PC-3 (cell line): ENCODE data around the gene KDELR3. TPM values are rescaled to one million over a fixed set of nuclear protein-coding genes. Genes with fewer than 3 reads are reported as not detected.

ENCODE experiments used
- ATAC-seq: fragments of 200-7000 bp; cut with Tn5 transposase; 2 replicates; pipeline ENCODE4 v1.9.1; 2020; ENCODE audit warnings: mild to moderate bottlenecking, moderate library complexity
- BruUV-seq: library from RNA; stranded (reverse); fragments of 400-500 nt; replicated peaks from 2 replicates; lab custom pipeline; 2021; lab: Mats Ljungman, UMichigan
- CTCF ChIA-PET: fragments of 300-600 bp; sonication (Branson Sonifier 250); formaldehyde crosslinking; loops from one replicate; lab custom pipeline; 2022; ENCODE audit warnings: antibody characterized with exemption; lab: Charles Lee
- POLR2A ChIA-PET: fragments of 300-600 bp; sonication (Branson Sonifier 250); formaldehyde crosslinking; loops from one replicate; lab custom pipeline; 2022; ENCODE audit warnings: antibody characterized with exemption; ENCODE audit not compliant: unreplicated experiment; lab: Charles Lee
- DNase-seq: peaks from one replicate; pipeline ENCODE4 v3.0.0-alpha.2; 2015
- H2AFZ ChIP-seq: fragments of 300-600 bp; sonication (generic); 2 replicates; pipeline ENCODE4 v1.6.0; 2016; ENCODE audit warnings: antibody characterized with exemption, low read length
- H3F3A ChIP-seq: fragments of 300-600 bp; sonication (generic); one replicate; pipeline ENCODE4 v1.6.0; 2017; ENCODE audit warnings: antibody characterized with exemption, low read length, control low read depth, mild to moderate bottlenecking; ENCODE audit not compliant: unreplicated experiment
- H3K27ac ChIP-seq: fragments of 300-600 bp; sonication (generic); 2 replicates; pipeline ENCODE4 v1.5.1; 2016; ENCODE audit warnings: mild to moderate bottlenecking, low read length
- H3K27me3 ChIP-seq: fragments of 300-600 bp; sonication (generic); 2 replicates; pipeline ENCODE4 v1.6.1; 2016; ENCODE audit warnings: low read length, mixed read lengths
- H3K36me3 ChIP-seq: fragments of 300-600 bp; sonication (generic); 2 replicates; pipeline ENCODE4 v1.6.1; 2016; ENCODE audit warnings: low read depth, mixed run types, low read length, mixed read lengths
- H3K4me1 ChIP-seq: fragments of 300-600 bp; sonication (generic); 2 replicates; pipeline ENCODE4 v1.5.1; 2016; ENCODE audit warnings: low read length; ENCODE audit not compliant: insufficient read depth
- H3K4me2 ChIP-seq: fragments of 300-600 bp; sonication (generic); 2 replicates; pipeline ENCODE4 v1.6.0; 2016; ENCODE audit warnings: low read length
- H3K4me3 ChIP-seq: fragments of 300-600 bp; sonication (generic); 2 replicates; pipeline ENCODE4 v1.5.1; 2016; ENCODE audit warnings: mild to moderate bottlenecking, low read length, mixed read lengths
- H3K79me2 ChIP-seq: fragments of 300-600 bp; sonication (generic); 2 replicates; pipeline ENCODE4 v1.6.1; 2017; ENCODE audit warnings: low read length, mixed read lengths
- H3K9ac ChIP-seq: fragments of 300-600 bp; sonication (generic); 2 replicates; pipeline ENCODE4 v1.6.0; 2016; ENCODE audit warnings: mild to moderate bottlenecking, low read length
- H3K9me2 ChIP-seq: fragments of 300-600 bp; sonication (generic); replicated peaks from 2 replicates; pipeline ENCODE4 v1.6.1; 2016; ENCODE audit warnings: mixed run types, low read length, mixed read lengths
- H3K9me3 ChIP-seq: fragments of 300-600 bp; sonication (generic); 2 replicates; pipeline ENCODE4 v1.6.1; 2016; ENCODE audit warnings: low read length, mixed read lengths
- H4K20me1 ChIP-seq: fragments of 300-600 bp; sonication (generic); 2 replicates; pipeline ENCODE4 v1.6.1; 2016; ENCODE audit warnings: low read length, mixed read lengths
- CTCF ChIP-seq: fragments of 300-600 bp; sonication (generic); conservative IDR thresholded peaks from 2 replicates; pipeline ENCODE4 v1.5.1; 2017; ENCODE audit warnings: antibody characterized with exemption, low read depth, mild to moderate bottlenecking, low read length
- EZH2 ChIP-seq: fragments of 300-600 bp; sonication (generic); IDR thresholded peaks from one replicate; pipeline ENCODE4 v1.6.1; 2017; ENCODE audit warnings: antibody characterized with exemption, mild to moderate bottlenecking, low read length; ENCODE audit not compliant: unreplicated experiment
- EZH2phosphoT487 ChIP-seq: fragments of 300-600 bp; sonication (generic); IDR thresholded peaks from 2 replicates; pipeline ENCODE4 v1.6.1; 2018; ENCODE audit warnings: mild to moderate bottlenecking, antibody characterized with exemption, low read length, borderline replicate concordance
- intact Hi-C: fragments of 100-400 bp; cut with micrococcal nuclease; formaldehyde crosslinking; loops from 2 replicates; pipeline ENCODE4 v1.9.0; 2023
- total RNA-seq: library from RNA; depleted of rRNA; stranded (reverse); fragments of >200 nt; gene quantifications from 2 replicates; pipeline ENCODE4 v1.2.3, GENCODE V29; 2014

The KDELR3 gene
- total RNA-seq, 1 experiment from 2014 or later, result 17.7 TPM

GRCh38 chr22:38435010-38435409, 32.9 kb upstream of the KDELR3 start:
- Histone ChIP-seq H3K4me1 (no peaks in the 10 kb centered on the region), H3K27ac (no peak overlapping the region), H3K9ac (no peak overlapping the region), H3K4me2 (no peak overlapping the region), H3K79me2 (no peaks in the 10 kb centered on the region), H3K36me3 (no peaks in the 10 kb centered on the region), H3K4me3 (no peak overlapping the region), H3F3A (no peaks in the 10 kb centered on the region), H3K9me3 (no peaks in the 10 kb centered on the region), H4K20me1 (no peaks in the 10 kb centered on the region), H3K27me3 (no peaks in the 10 kb centered on the region), H3K9me2 (no peaks in the 10 kb centered on the region), H2AFZ (no peak overlapping the region)
- DNase-seq (no peak), ATAC-seq (no peak)
- no TSS peak for BruUV-seq
- ChIA-PET CTCF (no interaction called here), POLR2A (no interaction called here)
- intact Hi-C loops, result no loop called here
- TF ChIP-seq EZH2phosphoT487 (no peak), CTCF (peak; percentile 10; the same call in 1 of the 2 replicates)

GRCh38 chr22:38435965-38436364, 31.9 kb upstream of the KDELR3 start:
- Histone ChIP-seq H3K4me1 (no peaks in the 10 kb centered on the region), H4K20me1 (no peaks in the 10 kb centered on the region), H3K9me2 (no peaks in the 10 kb centered on the region), H3K79me2 (no peaks in the 10 kb centered on the region), H3K9me3 (no peaks in the 10 kb centered on the region), H2AFZ (no peak overlapping the region), H3K9ac (no peak overlapping the region), H3K4me3 (no peak overlapping the region), H3K27me3 (no peaks in the 10 kb centered on the region), H3K4me2 (no peak overlapping the region), H3F3A (no peaks in the 10 kb centered on the region), H3K27ac (no peak overlapping the region), H3K36me3 (no peaks in the 10 kb centered on the region)
- no peak for ATAC-seq
- TF ChIP-seq EZH2phosphoT487 (no peak), EZH2 (no peak), CTCF (no peak)
- ChIA-PET POLR2A (no interaction called here), CTCF (no interaction called here)
- DNase-seq, result no peak
- BruUV-seq, result no TSS peak
- intact Hi-C loops, result no loop called here

DNA sequence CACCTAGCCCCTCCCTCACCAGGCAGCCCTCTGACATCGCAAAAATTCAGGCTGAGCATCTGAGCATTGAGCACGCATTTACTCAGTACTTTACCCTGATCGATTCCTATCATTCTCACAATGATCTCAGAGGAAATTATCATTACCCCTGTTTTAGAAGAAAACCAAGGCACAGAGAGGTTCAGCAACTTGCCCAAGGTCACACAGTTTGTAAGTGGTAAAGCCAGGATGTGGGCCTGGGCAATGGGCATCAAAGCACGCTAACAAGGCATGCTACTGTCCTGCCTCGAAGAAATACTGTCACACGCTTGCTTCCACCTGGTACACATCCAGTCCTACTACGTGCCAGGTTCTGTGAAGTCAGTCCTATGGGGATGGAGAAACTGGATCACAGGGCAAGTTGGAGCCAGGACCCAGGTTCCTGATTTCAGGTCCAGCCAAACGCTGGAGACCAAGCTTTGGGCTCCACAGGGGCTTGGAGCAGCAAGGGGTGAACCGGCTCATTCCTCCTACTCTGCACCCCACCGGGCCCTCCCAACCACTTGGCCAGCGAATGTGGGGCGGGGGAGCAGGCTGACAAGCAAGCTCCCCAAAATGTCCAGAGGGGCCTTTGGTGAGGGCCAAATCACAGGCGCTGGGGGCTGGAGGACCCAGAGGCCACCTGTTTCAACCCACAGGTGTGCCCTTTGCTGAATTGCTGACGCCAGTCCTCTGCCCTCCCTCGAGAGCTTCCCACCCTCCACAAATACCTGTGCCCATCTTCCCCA, 31.1 kb upstream of the KDELR3 start:
- H3K4me1 ChIP-seq, result no peaks in the 10 kb centered on the region
- no peaks in the 10 kb centered on the region for H3K9me2 ChIP-seq
- DNase-seq, result no peak
- no TSS peak for BruUV-seq
- ChIA-PET CTCF (no interaction called here), POLR2A (no interaction called here)
- TF ChIP-seq EZH2, result no peak
- no peak for TF ChIP-seq EZH2phosphoT487
- TF ChIP-seq CTCF, result no peak
- H3K9ac ChIP-seq, result no peak overlapping the region
- no peaks in the 10 kb centered on the region for H3K36me3 ChIP-seq
- H3K4me2 ChIP-seq, result no peak overlapping the region
- intact Hi-C loops, result no loop called here
- no peak for ATAC-seq
- H3K9me3 ChIP-seq, result no peaks in the 10 kb centered on the region
- no peaks in the 10 kb centered on the region for H3K27me3 ChIP-seq
- H3K27ac ChIP-seq, result no peak overlapping the region
- H3K79me2 ChIP-seq, result no peaks in the 10 kb centered on the region
- H3K4me3 ChIP-seq, result no peak overlapping the region
- H3F3A ChIP-seq, result no peaks in the 10 kb centered on the region
- no peak overlapping the region for H2AFZ ChIP-seq
- H4K20me1 ChIP-seq, result no peaks in the 10 kb centered on the region
